Glomerular visceral epithelial cell (primary cell): ENCODE data around the gene TRIM44.
"Not testable (repeated sequence)": the region's sequence is repeated elsewhere in the genome, so short reads cannot be mapped to it uniquely, and the experiment has no call there.

ENCODE experiments used
- DNase-seq: peaks from one replicate; pipeline ENCODE4 v3.0.0-alpha.2; 2016; ENCODE audit errors: extremely low spot score

TRIM44 gene

DNA sequence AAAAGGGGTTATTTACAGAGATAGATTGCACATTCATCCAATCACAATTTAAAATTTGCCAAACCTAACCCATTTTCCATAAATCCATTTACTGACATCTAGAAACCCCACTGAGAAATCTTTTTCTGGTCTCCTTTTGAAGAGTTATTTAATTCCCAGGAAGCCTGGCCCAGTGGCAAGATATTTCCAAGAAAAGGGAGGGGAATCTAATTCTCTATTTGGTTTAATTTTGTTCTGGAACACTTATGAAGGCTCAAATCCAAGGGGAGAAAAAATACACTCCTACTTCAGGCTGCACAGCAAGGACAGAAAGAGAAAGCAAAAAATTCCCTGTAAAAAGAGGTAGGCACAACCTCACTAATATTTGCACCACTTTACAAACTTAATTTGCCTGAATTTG is 193.1 kb downstream of the TRIM44 start:
- DNase-seq: no peak

DNA sequence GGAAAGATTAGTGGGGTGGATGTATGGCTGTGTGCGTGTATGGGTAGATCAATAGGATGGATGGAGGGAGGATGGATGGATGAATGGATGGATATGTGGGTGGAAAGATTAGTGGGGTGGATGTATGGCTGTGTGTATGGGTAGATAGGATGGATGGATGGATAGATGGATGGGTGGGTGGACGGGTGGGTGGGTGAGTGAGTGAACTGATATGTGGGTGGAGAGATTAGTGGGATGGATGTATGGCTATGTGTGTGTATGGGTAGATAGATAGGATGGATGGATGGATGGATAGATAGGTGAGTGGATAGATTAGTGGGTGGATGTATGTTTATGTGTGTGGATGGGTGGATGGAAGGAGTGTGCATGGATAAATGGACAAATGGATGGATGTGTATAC is 193.7 kb downstream of the TRIM44 start:
- no peak for DNase-seq

- no peak for DNase-seq
Observed at GRCh38 chr11:35856756-35857155, 194.2 kb downstream of the TRIM44 start.

DNA sequence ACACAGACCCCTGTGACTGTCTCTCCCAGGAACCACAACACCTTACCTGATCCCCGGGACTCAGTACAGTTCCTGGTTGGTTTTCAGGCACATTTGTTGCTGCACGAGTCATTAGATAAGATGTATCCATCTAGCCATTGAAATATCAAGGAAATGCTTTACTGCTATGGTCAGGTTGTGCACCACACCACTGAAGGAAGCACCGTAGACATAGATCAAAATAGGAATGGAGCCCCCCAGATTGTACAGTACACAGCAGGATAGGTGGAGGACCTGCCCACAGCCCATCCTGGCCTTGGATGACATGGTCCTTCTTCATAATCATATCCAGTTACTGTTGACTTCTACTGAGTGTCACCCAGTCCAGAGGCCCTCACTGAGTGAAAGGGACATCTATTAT is 195.3 kb downstream of the TRIM44 start:
- no peak for DNase-seq

DNA sequence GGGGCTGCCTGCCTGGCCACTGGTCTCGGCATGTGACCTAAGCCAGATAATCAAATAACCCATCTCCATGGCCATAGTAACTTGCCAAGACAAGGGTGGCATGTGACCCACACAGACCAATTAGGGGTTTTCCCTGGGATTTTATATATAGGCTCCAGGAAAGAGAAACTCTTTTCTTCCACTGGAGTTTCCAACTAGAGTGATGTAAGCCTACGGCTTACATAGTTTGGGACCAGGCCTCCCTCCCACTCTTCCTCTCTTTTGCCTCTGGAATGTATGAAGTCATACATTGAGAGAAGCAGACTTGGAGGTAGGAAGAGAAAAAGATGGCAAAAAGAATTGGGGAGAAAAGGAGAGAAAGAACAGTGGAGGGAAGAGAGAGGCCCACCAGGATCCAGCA is 196.7 kb downstream of the TRIM44 start:
- DNase-seq: peak; percentile 1

GRCh38 chr11:35860194-35860593 is 197.6 kb downstream of the TRIM44 start:
- not testable (repeated sequence) for DNase-seq

GRCh38 chr11:35861191-35861590 is 198.6 kb downstream of the TRIM44 start:
- DNase-seq: no peak

- DNase-seq: no peak
Observed at GRCh38 chr11:35862666-35863065, 200.1 kb downstream of the TRIM44 start.

GRCh38 chr11:35864131-35864530 is 201.6 kb downstream of the TRIM44 start:
- DNase-seq: no peak

DNA sequence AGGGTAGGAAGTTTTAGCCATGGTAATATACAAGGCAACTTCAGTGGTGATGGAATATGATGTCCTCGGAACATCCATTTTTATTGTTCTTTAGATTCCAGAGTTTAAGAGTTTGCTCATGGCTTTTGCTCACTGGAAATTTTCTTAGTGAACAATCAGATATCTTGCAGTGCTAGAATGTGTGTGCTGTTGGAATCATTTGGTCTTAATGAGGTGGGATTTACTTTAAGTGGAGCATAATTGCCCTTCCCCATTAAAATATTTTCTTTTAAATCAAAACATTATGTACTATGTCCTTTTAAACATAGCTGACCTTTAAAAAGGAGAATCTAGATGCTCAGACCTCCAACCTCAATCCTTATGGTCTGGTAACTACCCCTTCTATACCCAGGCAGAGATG is 204.0 kb downstream of the TRIM44 start:
- no peak for DNase-seq
